Heart left ventricle (tissue), 13 donors: ENCODE measurements around the gene FKBP1A.

ENCODE experiments used
- CTCF ChIP-seq, 12 donors: fragments of 200-600 bp; sonication (generic) in 4 of 12; IDR thresholded peaks; one replicate each; pipeline versions ENCODE4 v1.5.0 to v1.8.0; 2018 to 2022; ENCODE audit warnings: antibody characterized with exemption in 12 of 12, mild to moderate bottlenecking in 5 of 12
- POLR2A ChIP-seq, 2 donors: fragments of 450-650 bp; IDR thresholded peaks; one replicate each; pipeline ENCODE4 v1.6.1; 2017; ENCODE audit warnings: antibody characterized with exemption in 2 of 2, mild to moderate bottlenecking in 2 of 2, moderate library complexity in 2 of 2
- donor health status: ischemic (EF 13 %, LVEDD 7.1; RV severe dilation, severe dysfunction).
- donor health status: DM: no; HTN: yes; CAD: no.
- donor health status: DM: no; HTN: no; CAD: no.
- donor health status: ischemic (EF 25% LVEDD 6.9; RV normal size, moderate dysfunction).
- donor health status: ischemic (EF 25% LVEDD 5.7; RV mildly dilated, moderate dysfunction).
- donor health status: ischemic (EF 35%, LVEDD 5.7; RV mildly dilated, moderate dysfunction).
- donor health status: nonischemic (EF 11% LVEDD 7.7; RV severe dilation, severe dysfunction).
- donor health status: DM: yes; HTN: yes; CAD: no.
- donor health status: PGD.
- donor health status: ischemic (EF 29% LVEDD 5.4; RV normal size, mild dysfunction).
- donor health status: nonischemic (EF 23%, LVEDD 6.1; RV moderate dilation, normal function).

GRCh38 chr20:1422753-1423152 is 29.9 kb upstream of the FKBP1A start:
- TF ChIP-seq CTCF (IDR thresholded peaks at IDR 0.05) (no peak), POLR2A (IDR thresholded peaks at IDR 0.05) (no peak)
